Caki2 (cell line): ENCODE data around the gene PRKCH. TPM values are rescaled to one million over a fixed set of nuclear protein-coding genes. Genes with fewer than 3 reads are reported as not detected.
A peak's percentile ranks its signal among the peaks of the same experiment; 100 is the strongest.

Experiments used
- DNase-seq: peaks from one replicate; pipeline ENCODE4 v3.0.0-alpha.2; 2015; ENCODE audit warnings: low read depth
- in situ Hi-C: cut with HindIII; loops from 2 replicates; pipeline ENCODE4 v1.10.0; 2016; ENCODE audit warnings: low sequenced_read_pairs, low pct_unique_long_range_greater_than_20kb, mixed read lengths
- total RNA-seq: library from RNA; depleted of rRNA; stranded (reverse); fragments of >200 nt; shearing (Covaris generic); gene quantifications from 2 replicates; pipeline ENCODE4 v1.2.3, GENCODE V29; 2014; ENCODE audit warnings: low replicate concordance; rRNA removed

Gene PRKCH
- total RNA-seq, 1 experiment from 2014 or later = 1.6 TPM

DNA sequence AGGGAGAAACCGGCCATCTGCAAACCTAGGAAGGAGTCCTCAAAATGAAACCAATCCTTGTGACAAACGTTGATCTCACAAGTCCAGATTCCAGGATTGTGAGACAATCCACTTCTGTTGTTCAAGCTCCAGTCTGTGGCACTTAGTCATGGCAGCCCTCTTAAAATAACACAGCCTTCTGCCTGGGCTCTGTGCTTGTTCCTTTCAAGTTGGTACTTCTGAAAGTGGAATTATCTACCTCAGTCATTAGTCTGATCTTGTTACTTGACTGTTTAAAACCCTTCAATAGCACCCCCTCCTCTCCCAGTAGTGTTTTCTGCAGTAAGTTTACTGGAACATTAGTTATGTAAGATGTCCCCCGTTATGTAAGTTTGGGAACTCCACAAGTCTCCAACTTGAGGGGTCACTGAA, 263.0 kb downstream of the PRKCH start:
- in situ Hi-C loops = no loop called here
- DNase-seq = no peak

DNA sequence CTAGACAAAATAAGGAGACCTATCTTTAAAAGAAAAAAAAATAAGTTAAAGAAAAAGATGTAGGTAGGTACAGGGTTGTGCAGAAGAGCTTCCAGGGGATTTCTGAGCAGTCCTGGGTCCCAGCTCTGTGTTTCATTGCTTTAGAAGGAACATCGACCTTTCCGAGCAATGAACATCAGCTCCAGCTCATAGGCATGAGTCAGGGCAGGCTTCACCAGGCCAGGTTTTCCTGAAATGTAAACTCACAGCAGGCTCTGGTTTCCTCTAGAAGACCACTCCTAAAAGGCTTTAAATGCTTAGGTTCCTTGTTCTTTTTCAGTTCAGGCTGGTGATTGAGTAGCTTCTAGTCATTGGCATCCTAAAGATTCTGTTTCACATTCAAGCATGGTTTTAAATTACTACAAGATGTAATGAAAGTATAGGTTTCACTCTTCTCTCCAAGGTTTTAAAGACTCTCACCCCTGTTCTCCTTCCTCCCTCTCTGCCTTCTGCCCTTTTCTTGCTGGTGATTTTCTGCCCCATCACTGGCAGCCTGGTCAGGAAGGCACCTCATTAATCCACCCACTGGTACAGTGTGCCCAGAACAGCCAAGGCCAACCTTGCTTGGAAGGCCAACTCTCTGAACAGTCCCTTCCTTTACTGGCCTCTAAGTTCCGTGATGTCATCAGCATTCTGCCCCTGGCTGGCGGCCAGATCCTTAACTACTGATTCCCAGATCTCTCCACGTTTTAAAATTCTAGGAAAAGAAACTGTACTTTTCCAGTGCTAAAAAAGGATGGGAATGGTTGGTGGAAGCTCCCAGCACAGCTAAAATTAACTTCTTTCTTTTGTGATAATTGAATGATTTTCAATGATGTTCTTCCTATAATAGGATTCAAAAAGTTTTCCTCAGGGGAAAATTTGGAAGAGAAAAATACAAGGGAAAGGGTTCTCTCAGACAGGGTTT, 264.5 kb downstream of the PRKCH start:
- no peak for DNase-seq
- in situ Hi-C loops = no loop called here

DNA sequence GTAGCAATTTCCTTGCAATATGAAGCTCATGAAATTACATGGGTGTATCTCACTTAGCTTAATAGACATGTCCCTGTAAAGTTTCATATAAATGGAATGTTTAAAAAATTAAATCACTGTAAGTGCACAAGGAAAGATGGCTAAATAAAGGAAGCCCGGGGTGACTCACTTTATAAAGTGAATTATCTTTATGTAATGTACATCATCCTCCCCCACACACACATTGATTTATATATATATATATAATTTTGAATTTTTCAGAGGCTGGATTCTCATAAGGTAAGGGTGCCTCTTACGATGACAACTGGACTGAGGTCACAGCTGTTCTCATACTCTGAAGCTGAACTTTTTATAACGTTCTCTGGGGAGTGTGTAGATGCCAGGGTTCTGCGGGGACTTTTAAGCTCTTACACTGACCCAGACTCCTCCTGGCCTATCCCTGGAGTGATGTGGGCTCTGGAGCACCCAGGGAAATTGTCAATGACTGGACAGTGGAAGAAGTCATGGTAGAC, 265.2 kb downstream of the PRKCH start:
- in situ Hi-C loops = no loop called here
- DNase-seq = no peak

DNA sequence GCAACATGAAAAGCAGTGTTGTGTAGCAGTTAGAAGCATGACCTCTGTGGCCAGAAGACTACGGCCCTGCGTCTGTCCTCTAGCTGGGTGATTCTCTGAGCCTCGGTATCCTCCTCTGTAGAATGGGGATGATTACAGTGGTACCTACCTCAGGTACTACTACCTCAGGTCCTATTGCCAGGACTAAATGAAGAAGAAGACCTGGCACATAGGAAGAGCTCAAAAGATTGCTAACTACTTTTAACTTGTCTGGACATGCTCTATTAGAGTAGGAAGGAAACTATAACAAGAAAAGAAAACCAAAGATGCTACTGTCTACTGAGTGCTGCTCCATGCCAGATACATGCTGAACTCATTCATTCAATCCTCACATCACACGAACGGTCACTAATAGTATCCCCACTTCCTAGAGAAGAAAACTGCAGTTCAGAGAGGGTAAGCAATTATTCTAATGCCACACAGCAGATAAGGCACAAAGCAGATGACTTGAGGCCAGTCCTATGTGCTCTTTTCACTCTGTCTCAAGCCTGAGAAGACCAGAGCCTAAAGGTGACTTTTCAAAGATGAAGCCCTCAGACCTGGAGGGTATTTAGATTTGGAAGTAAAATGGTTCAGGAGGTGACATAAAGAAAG, 265.8 kb downstream of the PRKCH start:
- DNase-seq = no peak
- in situ Hi-C loops = no loop called here

DNA sequence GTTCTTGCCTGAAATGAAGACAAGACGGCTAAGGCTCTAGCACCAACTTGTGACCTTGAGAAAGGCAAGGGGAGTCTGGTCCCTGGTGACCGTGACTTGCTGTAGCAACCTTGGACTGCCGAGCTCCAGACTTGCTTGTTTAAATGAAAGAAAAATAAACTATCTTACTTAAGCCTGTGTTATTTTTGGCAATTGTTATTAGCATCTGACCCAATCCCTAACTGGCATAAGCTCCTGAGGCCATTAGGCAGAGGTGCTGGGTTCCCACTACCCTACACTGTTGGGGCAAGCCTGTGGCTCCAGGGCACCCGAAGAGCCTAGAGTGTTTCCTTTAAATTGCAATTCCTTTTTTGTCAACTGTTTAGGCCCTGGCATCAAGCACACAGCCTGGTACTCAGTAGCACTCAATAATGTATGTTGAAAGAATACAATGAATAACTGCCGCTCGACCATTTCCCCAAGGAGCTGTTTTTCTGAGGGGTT, 267.1 kb downstream of the PRKCH start:
- peak; percentile 55 for DNase-seq

DNA sequence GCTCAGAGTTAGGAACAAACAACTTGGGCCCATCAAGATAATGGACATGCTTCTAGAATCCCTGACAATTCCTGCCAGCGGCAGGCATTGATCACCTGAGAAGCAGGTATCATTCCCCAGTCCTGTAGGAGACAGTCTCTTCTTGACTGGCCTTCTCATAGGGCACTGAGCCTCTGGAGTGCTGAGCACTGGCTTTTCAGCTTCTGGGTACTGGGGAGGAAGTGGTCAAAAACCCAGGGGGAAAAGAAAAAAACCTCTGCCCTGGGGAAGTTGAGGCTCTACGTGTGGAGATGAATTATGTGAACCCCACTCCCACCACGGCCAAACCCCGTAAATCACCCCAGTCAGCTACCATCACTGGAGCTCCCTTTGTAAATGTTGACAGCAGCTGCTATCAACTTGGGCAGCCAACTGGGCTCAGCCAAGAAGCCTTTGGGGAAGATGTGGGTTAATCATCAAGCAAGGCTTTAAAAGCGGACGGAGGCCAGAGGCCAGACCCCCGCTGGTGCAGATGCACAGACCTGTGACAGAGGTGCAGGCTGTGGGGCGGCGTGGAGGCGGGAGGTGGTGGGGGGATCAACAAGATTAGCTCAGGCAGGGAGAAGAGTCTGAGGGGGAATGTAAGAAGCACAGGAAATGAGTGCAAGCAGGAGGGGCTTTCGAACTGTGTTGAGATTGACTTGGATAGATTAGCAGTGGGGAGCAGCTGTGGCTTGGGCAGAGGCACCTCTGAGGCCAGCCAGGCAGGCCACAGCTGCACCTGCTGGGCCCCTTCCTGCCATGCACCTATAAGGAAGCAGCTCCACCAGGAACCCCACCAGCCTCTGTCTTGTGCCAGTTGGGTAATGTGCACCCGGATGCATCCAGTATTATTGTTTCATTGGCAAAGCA, 268.6 kb downstream of the PRKCH start:
- DNase-seq = no peak
- in situ Hi-C loops = no loop called here

More for the DNA sequence above, 267.1 kb downstream of the PRKCH start:
- in situ Hi-C loops = no loop called here

DNA sequence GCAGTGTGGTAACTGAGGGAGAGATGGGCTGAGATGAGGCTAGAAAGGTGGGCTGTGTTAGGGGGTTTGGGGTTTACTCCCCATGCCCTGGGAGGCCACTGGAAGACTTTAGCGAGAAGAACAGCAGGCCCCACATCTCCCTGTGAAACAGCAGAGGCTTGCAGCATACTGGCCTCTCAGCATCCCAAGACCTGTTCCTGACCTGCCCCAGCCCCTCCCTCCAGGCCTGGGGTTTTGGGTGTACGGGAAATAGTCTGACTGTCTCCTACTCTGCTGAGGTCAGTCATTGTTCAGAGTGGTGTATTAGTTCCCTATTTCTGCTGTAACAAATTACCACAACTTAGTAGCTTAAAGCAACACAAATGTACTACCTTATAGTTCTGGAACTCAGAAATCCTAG, 270.5 kb downstream of the PRKCH start:
- DNase-seq = no peak
- in situ Hi-C loops = no loop called here

DNA sequence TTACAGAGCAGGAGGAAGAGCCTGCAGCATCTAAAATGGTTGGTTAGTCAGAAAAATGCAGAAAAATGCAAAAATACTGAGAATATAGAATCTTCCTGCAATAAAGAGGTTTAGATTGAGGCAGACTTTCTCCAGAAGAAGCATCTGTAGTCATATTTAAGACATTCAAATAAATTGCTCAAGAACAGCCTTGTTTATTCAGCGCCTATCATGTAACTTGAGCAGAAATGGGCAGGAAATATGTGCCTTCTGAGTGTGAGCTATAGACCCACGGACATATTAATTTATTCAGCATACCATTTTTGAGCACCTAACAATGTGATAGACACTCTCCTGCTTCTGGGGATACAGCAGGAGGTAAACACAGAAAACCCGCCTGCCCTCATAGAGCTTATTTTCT, 272.0 kb downstream of the PRKCH start:
- in situ Hi-C loops = no loop called here
- no peak for DNase-seq

DNA sequence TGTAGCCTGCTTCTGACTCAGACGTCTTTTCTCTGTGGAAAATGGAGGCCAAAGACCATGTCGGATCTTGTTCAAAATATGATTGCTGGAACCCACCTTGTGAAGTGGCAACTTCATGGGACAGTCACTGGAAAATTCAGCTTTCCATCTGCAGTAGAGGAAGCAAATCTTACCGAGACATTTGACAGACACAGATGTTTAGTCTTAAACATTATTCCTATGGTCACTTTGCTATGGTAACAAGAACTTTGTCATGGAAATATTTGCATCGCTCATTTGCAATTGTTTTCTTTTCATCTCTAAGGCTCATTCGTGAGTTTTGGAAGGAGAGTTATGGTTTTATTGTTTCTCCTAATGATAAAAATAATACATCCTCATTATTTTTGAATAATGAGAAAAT, 275.6 kb downstream of the PRKCH start:
- DNase-seq = no peak
- in situ Hi-C loops = no loop called here

DNA sequence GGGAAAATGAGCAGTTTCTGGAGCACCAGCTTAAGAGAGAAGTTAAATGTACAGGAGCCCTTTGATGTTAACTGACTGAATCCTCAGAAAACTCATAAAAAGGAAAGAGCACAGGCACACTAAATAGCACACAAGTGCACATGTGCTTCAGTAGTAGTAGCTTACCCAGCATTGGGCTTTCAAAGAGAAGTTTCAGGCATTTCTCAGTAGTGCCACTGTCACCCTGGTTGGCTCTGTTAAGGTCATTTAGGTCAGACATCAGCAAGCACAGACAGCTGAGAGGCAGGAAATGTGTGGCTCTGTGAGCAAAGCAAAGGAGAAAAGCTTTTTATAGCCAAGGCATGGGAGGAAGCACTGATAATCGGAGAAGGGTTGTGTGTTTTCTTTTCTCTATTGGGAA, 277.6 kb downstream of the PRKCH start:
- in situ Hi-C loops = no loop called here
- no peak for DNase-seq

DNA sequence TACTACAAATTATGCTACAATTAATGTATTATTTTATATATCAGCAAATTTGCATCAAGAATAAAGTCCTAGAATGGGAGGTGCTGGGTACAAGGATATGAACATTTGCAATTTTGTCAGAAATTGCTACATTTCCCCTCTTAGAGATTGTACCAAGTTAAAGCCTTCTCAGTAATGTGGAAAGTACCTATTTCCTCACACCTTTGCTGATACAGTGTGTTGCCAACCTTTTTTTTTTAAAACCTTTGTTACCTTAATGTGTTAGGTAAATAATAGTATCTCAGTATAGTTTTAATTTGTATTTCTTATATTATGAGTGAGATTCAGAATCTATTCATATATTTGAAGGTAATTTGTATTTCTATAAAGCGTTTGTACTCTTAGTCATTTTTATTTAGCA, 278.6 kb downstream of the PRKCH start:
- DNase-seq = no peak
- in situ Hi-C loops = no loop called here

Other genes with a start within 250 kb of the PRKCH start
- gene TMEM30B, start 40.2 kb upstream of the PRKCH start, total RNA-seq = not detected in 2 replicates